Activated B cell treated with CpG ODN at 0.5 μM for 24 hours (primary cell): ENCODE data around the gene PTPRT. TPM values are rescaled to one million over a fixed set of nuclear protein-coding genes. Genes with fewer than 3 reads are reported as not detected.

ENCODE experiments used
- ATAC-seq: fragments of 200-7000 bp; cut with Tn5 transposase; one replicate; pipeline ENCODE4 v1.10.0; 2021; ENCODE audit warnings: low read depth, mild to moderate bottlenecking, moderate library complexity
- CTCF ChIA-PET: fragments of 350-600 bp; sonication (Branson Sonifier 250); formaldehyde crosslinking; loops from one replicate; lab custom pipeline; 2021; ENCODE audit warnings: antibody characterized with exemption; lab: Charles Lee
- POLR2A ChIA-PET: fragments of 350-600 bp; sonication (Branson Sonifier 250); formaldehyde crosslinking; loops from one replicate; lab custom pipeline; 2021; ENCODE audit warnings: antibody characterized with exemption; lab: Charles Lee
- DNase-seq: peaks from one replicate; pipeline ENCODE4 v3.0.0; 2022
- H3K27ac Mint-ChIP-seq: one replicate; pipeline ENCODE4 v1.8.0; 2020; ENCODE audit warnings: mixed read lengths
- H3K27me3 Mint-ChIP-seq: one replicate; pipeline ENCODE4 v1.8.0; 2021; ENCODE audit warnings: mixed read lengths
- H3K36me3 Mint-ChIP-seq: one replicate; pipeline ENCODE4 v1.8.0; 2021; ENCODE audit warnings: low read depth, mixed read lengths
- H3K4me1 Mint-ChIP-seq: one replicate; pipeline ENCODE4 v1.8.0; 2021; ENCODE audit warnings: mixed read lengths
- H3K4me3 Mint-ChIP-seq: one replicate; pipeline ENCODE4 v1.8.0; 2020; ENCODE audit warnings: mild to moderate bottlenecking, mixed read lengths
- H3K9me3 Mint-ChIP-seq: one replicate; pipeline ENCODE4 v1.8.0; 2020; ENCODE audit warnings: mixed read lengths
- intact Hi-C: fragments of 100-400 bp; cut with micrococcal nuclease; formaldehyde crosslinking; loops from one replicate; pipeline ENCODE4 v1.15.1; 2024
- total RNA-seq: library from RNA; stranded (reverse); gene quantifications from 2 replicates; pipeline ENCODE4 v1.2.3, GENCODE V29; 2022
- TF ChIP-seq, protein P1 (sequence below): fragments of 200-600 bp; IDR thresholded peaks from one replicate; pipeline ENCODE4 v1.8.0; 2022; ENCODE audit warnings: antibody characterized with exemption, mild to moderate bottlenecking

Gene PTPRT
- total RNA-seq, 1 donor from 2014 or later: not detected

DNA sequence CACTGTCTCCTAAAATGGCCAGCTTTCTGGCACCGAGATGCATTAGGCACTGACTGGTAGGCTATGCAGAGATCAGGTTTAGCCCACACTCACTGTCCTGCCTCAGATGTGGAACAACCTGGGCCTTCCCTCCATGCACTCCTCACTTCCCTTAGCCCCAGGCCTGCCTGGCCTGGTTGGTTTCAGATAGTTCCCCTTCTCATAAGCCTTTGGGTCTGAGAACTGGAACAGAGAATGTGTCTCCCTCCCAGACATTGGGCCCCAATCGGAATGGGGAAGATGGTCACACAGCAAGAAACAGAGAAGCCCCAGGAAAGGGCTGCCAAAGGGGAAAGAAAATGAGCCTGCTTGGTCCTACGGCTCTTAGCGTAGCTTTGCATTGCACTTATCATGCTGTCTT lies 809.4 kb downstream of the PTPRT start:
- peaks cover 3% of the 10 kb centered on the region for H3K9me3 Mint-ChIP-seq
- TF ChIP-seq, protein P1, sequence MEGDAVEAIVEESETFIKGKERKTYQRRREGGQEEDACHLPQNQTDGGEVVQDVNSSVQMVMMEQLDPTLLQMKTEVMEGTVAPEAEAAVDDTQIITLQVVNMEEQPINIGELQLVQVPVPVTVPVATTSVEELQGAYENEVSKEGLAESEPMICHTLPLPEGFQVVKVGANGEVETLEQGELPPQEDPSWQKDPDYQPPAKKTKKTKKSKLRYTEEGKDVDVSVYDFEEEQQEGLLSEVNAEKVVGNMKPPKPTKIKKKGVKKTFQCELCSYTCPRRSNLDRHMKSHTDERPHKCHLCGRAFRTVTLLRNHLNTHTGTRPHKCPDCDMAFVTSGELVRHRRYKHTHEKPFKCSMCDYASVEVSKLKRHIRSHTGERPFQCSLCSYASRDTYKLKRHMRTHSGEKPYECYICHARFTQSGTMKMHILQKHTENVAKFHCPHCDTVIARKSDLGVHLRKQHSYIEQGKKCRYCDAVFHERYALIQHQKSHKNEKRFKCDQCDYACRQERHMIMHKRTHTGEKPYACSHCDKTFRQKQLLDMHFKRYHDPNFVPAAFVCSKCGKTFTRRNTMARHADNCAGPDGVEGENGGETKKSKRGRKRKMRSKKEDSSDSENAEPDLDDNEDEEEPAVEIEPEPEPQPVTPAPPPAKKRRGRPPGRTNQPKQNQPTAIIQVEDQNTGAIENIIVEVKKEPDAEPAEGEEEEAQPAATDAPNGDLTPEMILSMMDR: no peak
- no peaks in the 10 kb centered on the region for H3K27me3 Mint-ChIP-seq
- no peak for DNase-seq
- no peaks in the 10 kb centered on the region for H3K4me1 Mint-ChIP-seq
- no peaks in the 10 kb centered on the region for H3K36me3 Mint-ChIP-seq
- H3K27ac Mint-ChIP-seq: no peak overlapping the region
- no peak overlapping the region for H3K4me3 Mint-ChIP-seq
- ATAC-seq: no peak
- CTCF ChIA-PET: no interaction called here
- intact Hi-C loops: no loop called here
- POLR2A ChIA-PET: no interaction called here

DNA sequence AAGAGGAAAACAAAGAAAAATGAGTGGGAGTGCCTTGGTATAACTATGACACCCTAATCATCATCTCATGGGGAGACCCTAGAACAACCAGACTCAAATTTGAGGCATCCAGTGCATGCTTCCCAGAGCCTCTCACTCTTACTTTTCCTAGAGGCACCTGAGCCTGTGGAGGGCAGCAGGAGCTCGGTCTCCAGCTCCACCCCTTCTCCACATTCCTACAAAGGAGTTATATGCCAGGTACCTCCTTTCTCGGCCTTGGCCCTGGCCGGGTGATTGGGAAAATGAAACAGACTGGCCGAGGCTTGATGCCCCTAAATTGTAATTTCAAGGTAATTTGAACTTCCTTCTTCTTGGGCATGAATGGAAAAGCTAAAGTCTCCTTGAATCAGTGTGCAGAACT lies 810.3 kb downstream of the PTPRT start:
- H3K36me3 Mint-ChIP-seq: no peaks in the 10 kb centered on the region
- peaks cover 2% of the 10 kb centered on the region for H3K9me3 Mint-ChIP-seq
- intact Hi-C loops: no loop called here
- ATAC-seq (no peak), DNase-seq (no peak)
- no peaks in the 10 kb centered on the region for H3K27me3 Mint-ChIP-seq
- H3K4me3 Mint-ChIP-seq: no peak overlapping the region
- ChIA-PET CTCF (no interaction called here), POLR2A (no interaction called here)
- TF ChIP-seq, protein P1: no peak
- no peaks in the 10 kb centered on the region for H3K4me1 Mint-ChIP-seq
- no peak overlapping the region for H3K27ac Mint-ChIP-seq

DNA sequence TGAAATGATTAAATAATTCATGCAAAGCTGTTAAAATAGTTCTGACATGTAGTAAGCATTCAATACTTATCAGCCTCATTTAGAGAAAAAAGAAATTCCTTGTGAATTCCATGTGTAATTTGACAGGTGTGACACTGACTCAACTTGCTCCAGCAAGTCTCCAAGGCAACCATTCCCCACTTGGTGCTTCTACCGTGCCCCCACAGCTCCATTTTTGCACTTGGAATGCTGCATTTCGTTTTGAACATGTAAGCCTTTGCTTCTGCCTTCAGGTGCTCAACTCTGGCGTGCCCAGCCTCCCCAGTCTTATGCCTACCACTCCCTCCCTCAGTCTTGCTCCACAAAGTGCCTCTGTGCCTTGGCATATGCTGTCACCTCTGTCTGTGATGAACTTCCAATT lies 810.9 kb downstream of the PTPRT start:
- Mint-ChIP-seq H3K27ac (no peak overlapping the region), H3K4me1 (no peaks in the 10 kb centered on the region), H3K27me3 (no peaks in the 10 kb centered on the region), H3K4me3 (no peak overlapping the region), H3K9me3 (peaks cover 2% of the 10 kb centered on the region), H3K36me3 (no peaks in the 10 kb centered on the region)
- DNase-seq (no peak), ATAC-seq (no peak)
- POLR2A ChIA-PET: no interaction called here
- CTCF ChIA-PET: no interaction called here
- TF ChIP-seq, protein P1: no peak
- intact Hi-C loops: no loop called here

DNA sequence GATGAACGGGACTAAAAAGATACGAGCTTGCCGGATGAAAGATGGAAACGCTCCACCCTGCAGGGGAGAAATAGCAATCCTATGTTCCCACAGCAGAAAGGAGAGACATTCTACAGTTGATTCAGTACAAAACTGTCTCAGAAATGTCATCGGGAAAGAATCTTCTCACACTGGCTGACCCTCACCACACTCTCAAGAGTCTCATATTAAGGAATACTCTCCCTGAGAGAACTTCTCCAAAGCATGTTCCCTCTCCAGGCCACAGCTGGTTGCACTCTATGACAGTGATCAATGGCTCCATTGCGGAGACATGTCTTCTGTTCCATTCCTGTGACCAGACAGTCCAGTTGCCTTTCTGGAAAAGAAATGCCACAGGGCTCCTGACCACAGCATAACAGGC lies 813.6 kb downstream of the PTPRT start:
- H3K9me3 Mint-ChIP-seq: peaks cover 2% of the 10 kb centered on the region
- CTCF ChIA-PET: no interaction called here
- no peaks in the 10 kb centered on the region for H3K36me3 Mint-ChIP-seq
- no peak overlapping the region for H3K4me3 Mint-ChIP-seq
- DNase-seq (no peak), ATAC-seq (no peak)
- no peak overlapping the region for H3K27ac Mint-ChIP-seq
- no peaks in the 10 kb centered on the region for H3K4me1 Mint-ChIP-seq
- POLR2A ChIA-PET: no interaction called here
- TF ChIP-seq, protein P1: no peak
- intact Hi-C loops: no loop called here
- H3K27me3 Mint-ChIP-seq: no peaks in the 10 kb centered on the region

DNA sequence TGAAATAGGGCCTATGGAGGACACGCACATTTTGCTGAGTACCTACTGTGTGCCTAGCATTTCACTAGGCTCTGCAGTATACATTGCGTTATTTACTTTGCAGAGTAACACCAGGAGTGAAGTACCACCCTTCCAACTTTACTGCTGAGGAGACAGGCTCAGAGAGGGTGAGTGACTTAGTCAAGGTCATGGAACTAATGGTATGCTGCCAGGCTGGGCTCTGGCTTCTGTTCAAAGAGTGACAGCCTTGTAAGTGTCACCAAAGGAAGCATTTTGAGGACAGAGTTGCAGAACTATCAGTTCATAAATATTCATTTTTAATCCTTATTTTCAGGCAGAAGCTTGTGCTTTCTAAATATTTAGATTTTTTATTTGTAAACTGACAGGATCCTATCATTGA lies 816.7 kb downstream of the PTPRT start:
- no peak for DNase-seq
- POLR2A ChIA-PET: no interaction called here
- H3K27me3 Mint-ChIP-seq: no peaks in the 10 kb centered on the region
- no peak for ATAC-seq
- no peak overlapping the region for H3K27ac Mint-ChIP-seq
- no peaks in the 10 kb centered on the region for H3K9me3 Mint-ChIP-seq
- no peak overlapping the region for H3K4me3 Mint-ChIP-seq
- CTCF ChIA-PET: no interaction called here
- no peaks in the 10 kb centered on the region for H3K36me3 Mint-ChIP-seq
- H3K4me1 Mint-ChIP-seq: no peaks in the 10 kb centered on the region
- intact Hi-C loops: no loop called here
- TF ChIP-seq, protein P1: no peak
